GM23248 (cell line): ENCODE results near the gene ZFX.

Source experiments
- EZH2 ChIP-seq: fragments of 200-600 bp; sonication (generic); IDR thresholded peaks from 2 replicates; pipeline ENCODE4 v1.6.1; 2018; ENCODE audit warnings: antibody characterized with exemption, mild to moderate bottlenecking; ENCODE audit not compliant: insufficient read depth, poor library complexity, severe bottlenecking
- EZH2phosphoT487 ChIP-seq: fragments of 200-600 bp; sonication (generic); IDR thresholded peaks from 2 replicates; pipeline ENCODE4 v1.6.1; 2018; ENCODE audit warnings: antibody characterized with exemption, moderate library complexity, mild to moderate bottlenecking, low read depth; ENCODE audit not compliant: insufficient read depth

DNA sequence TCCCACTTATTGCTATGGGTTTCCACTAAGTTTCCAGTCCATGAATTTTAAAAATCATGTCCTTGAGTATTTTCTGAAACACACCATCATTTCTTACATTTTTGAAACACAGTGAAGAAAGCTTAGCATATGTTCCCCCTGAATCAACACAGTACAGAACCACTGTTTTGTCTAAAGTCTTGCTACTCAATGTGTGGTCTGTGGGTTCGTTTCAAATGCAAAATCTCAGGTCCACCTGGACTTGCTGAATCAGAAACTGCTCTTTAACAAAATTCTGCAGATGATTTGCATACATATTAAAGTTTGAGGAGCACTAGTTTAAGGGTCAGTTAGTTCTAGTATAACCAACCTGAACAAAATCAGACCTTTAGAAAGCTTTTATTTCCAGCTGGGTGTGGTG lies 103.9 kb downstream of the ZFX start:
- TF ChIP-seq EZH2, result no peak
- no peak for TF ChIP-seq EZH2phosphoT487
